ENCODE data around the gene PWP1. TPM values are rescaled to one million over a fixed set of nuclear protein-coding genes. Genes with fewer than 3 reads are reported as not detected.
"Not testable (repeated sequence)": the region's sequence is repeated elsewhere in the genome, so short reads cannot be mapped to it uniquely, and the experiment has no call there.

Gene PWP1
- total RNA-seq, 1 donor from 2014 or later, result 168 TPM

DNA sequence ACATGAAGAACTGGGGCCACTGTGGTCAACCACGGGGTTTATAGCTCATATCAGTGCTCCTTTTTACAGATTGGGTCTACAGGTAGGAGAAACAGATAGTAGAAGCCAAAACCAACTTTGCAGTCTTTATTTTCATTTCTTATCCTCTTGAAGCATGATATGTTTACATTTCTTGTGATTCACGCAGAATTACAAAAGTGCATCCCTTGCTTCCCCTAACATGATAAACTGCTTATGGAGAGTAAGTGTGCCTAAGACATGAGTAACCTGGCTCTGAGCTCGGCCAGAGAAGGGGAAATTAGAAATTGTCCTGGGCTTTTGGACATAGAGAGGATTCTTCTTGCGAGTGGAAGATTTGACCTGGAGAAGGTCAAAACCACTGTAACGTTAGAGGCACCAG lies 18.4 kb downstream of the PWP1 start:
- no peak for DNase-seq (ENCODE audit: low read depth)
- H3K4me3 ChIP-seq (ENCODE audit: low read depth, low read length), result no peak overlapping the region
- TF ChIP-seq, protein P1, sequence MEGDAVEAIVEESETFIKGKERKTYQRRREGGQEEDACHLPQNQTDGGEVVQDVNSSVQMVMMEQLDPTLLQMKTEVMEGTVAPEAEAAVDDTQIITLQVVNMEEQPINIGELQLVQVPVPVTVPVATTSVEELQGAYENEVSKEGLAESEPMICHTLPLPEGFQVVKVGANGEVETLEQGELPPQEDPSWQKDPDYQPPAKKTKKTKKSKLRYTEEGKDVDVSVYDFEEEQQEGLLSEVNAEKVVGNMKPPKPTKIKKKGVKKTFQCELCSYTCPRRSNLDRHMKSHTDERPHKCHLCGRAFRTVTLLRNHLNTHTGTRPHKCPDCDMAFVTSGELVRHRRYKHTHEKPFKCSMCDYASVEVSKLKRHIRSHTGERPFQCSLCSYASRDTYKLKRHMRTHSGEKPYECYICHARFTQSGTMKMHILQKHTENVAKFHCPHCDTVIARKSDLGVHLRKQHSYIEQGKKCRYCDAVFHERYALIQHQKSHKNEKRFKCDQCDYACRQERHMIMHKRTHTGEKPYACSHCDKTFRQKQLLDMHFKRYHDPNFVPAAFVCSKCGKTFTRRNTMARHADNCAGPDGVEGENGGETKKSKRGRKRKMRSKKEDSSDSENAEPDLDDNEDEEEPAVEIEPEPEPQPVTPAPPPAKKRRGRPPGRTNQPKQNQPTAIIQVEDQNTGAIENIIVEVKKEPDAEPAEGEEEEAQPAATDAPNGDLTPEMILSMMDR (conservative IDR thresholded peaks at IDR 0.05; ENCODE audit: low read depth, low read length), result no peak

DNA sequence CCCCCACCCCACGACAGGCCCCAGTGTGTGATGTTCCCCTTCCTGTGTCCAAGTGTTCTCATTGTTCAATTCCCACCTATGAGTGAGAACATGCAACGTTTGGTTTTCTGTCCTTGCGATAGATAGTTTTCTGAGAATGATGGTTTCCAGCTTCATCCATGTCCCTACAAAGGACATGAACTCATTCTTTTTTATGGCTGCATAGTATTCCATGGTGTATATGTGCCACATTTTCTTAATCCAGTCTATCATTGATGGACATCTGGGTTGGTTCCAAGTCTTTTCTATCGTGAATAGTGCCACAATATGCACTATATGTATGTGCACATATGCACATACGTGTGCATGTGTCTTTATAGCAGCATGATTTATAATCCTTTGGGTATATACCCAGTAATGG lies 19.9 kb downstream of the PWP1 start:
- not testable (repeated sequence) for DNase-seq (ENCODE audit: low read depth); H3K4me3 ChIP-seq (ENCODE audit: low read depth, low read length)

DNA sequence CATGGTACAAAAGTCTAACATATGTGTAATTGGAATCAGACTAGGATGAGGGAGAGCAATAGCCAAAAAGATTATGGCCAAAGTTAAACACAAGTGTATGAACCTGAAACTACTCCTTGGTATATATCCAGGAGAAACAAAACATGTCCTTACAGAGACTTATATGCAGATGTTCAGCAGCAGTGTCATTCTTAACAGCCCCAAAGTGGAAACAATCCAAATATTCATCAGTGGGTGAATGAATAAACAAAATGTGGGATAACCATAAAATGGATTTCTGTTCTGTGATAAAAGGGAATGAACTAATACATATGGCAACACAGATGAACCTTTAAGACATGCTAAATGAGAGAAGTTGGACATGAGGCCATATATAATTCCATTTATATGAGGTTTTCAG lies 30.2 kb downstream of the PWP1 start:
- no peak overlapping the region for H3K4me3 ChIP-seq (ENCODE audit: low read depth, low read length)
- TF ChIP-seq, protein P1 (conservative IDR thresholded peaks at IDR 0.05; ENCODE audit: low read depth, low read length), result no peak

DNA sequence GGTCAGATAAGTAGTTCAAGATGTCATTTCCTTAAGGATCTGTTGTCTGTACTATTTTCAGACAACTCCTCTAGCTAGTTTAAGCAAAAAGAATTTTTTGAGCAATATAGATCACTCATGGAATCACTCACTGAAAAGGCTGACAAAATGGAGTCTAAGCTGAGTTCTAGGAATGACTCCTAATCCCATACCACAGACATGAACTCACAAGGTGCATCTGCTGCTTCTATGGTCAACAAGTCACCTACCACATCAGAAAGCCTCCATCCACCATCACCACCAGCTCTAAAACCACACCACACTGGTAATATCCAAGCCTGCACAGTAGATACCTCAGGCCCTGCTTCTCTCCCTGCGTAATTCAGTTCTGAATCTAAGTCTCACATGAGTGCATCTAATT lies 33.0 kb downstream of the PWP1 start:
- TF ChIP-seq, protein P1 (conservative IDR thresholded peaks at IDR 0.05; ENCODE audit: low read depth, low read length), result no peak
- DNase-seq (ENCODE audit: low read depth), result no peak
- H3K4me3 ChIP-seq (ENCODE audit: low read depth, low read length), result no peak overlapping the region

More for the DNA sequence above, 30.2 kb downstream of the PWP1 start:
- DNase-seq (ENCODE audit: low read depth), result no peak

DNA sequence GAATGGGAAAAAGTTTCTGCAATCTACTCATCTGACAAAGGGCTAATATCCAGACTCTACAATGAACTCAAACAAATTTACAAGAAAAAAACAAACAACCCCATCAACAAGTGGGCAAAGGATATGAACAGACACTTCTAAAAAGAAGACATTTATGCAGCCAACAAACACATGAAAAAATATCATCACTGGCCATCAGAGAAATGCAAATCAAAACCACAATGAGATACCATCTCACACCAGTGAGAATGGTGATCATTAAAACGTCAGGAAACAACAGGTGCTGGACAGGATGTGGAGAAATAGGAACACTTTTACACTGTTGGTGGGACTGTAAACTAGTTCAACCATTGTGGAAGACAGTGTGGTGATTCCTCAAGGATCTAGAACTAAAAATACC lies 41.7 kb downstream of the PWP1 start:
- DNase-seq (ENCODE audit: low read depth); H3K4me3 ChIP-seq (ENCODE audit: low read depth, low read length): not testable (repeated sequence)

DNA sequence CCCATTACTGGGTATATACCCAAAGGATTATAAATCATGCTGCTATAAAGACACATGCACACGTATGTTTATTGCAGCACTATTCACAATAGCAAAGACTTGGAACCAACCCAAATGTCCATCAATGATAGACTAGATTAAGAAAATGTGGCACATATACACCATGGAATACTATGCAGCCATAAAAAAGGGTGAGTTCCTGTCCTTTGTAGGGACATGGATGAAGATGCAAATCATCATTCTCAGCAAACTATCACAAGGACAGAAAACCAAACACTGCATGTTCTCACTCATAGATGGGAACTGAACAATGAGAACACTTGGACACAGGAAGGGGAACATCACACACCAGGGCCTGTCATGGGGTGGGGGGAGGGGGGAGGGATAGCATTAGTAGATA lies 42.1 kb downstream of the PWP1 start:
- not testable (repeated sequence) for DNase-seq (ENCODE audit: low read depth); H3K4me3 ChIP-seq (ENCODE audit: low read depth, low read length)

DNA sequence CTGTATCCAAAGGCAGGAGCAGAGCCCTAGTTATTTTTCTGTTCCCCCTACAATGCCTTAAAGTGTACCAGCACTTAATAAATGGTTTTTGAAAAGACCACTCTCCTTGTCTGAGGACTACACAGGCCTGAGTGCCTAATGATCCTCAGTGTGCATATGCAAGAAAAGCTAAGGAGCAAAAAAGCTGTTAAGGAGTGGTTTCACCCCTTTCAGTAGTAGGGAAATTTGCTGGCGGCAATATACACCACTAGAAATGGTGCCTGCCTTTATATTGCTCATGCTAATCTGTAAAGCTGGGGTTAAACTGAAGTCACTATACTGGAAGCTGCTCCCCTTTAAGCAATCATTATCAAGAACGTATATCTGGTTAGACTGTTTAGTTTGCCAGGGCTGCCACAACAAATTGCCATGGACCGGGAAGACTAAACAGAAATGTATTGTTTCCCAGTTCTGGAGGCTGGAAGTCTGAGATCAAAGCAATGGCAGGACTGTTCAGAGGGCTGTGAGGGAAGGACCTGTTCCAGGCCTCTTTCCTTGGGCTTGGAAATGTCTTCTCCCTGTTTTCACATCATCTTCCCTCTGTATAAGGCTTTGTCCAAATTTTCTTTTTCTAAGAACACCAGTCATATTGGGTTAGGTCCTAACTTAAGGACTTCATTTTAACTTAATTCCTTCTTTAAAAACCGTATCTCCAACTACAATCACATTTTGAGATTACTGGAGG lies 45.2 kb downstream of the PWP1 start:
- H3K4me3 ChIP-seq (ENCODE audit: low read depth, low read length), result no peak overlapping the region
- TF ChIP-seq, protein P1 (conservative IDR thresholded peaks at IDR 0.05; ENCODE audit: low read depth, low read length), result no peak
- DNase-seq (ENCODE audit: low read depth), result no peak

DNA sequence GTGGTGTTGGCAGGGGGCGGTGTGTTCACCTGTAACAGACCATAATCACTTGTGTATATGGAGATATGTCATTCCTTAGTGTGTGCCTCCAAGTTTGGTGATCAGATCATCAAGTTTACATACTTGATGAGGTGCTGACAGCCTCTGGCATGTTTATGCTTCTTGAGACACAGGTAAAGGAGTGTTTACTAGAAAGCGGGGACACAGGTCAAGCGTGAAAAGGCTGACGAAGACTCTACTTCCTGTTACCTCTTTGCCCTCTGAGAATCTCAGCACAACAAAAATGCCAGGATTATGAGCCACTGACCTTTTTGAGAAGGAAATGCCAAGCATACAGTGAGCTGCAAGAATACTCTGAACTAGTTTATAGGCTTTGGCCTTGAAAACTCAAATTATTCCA lies 45.8 kb downstream of the PWP1 start:
- DNase-seq (ENCODE audit: low read depth), result peak; percentile 29
- no peak overlapping the region for H3K4me3 ChIP-seq (ENCODE audit: low read depth, low read length)
- TF ChIP-seq, protein P1 (conservative IDR thresholded peaks at IDR 0.05; ENCODE audit: low read depth, low read length), result no peak

All from epithelial cell of proximal tubule (primary cell).